ENCODE data around the gene PCDH9.

The PCDH9 gene

DNA sequence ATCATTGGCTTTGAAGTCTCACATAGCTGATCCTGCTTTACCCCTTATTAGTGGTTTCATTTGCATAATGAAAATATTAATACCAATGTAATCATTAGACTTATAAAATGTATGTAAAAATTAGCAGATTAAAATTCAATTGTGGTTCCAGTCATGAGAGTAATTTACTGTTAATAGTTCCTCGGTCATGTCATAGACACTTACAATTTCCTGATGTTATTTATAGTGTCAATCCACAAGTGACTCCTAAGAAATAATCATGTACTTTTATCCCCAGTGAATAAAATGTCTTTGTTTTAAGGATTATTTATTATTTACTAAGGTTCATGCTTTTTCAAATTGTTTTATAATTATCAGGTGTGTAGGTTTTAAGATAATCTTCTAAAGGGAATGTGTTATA is 138.5 kb downstream of the PCDH9 start:
- Histone ChIP-seq H3K9me3 (ENCODE audit: insufficient read depth, low read length) (no peaks in the 10 kb centered on the region), H3K27ac (ENCODE audit: low read depth, low read length) (no peak overlapping the region), H3K9ac (ENCODE audit: low read length) (no peak overlapping the region), H3K36me3 (ENCODE audit: low read length) (no peaks in the 10 kb centered on the region), H3K4me3 (ENCODE audit: insufficient read depth, low read length, poor library complexity, severe bottlenecking) (no peak overlapping the region), H3K9me2 (replicated peaks; ENCODE audit: insufficient read depth, low read length) (no peaks in the 10 kb centered on the region), H2AFZ (ENCODE audit: low read depth, low read length, severe bottlenecking) (no peak overlapping the region), H3F3A (ENCODE audit: insufficient read depth) (no peaks in the 10 kb centered on the region), H4K20me1 (ENCODE audit: low read depth, low read length) (no peaks in the 10 kb centered on the region), H3K4me2 (ENCODE audit: low read depth, low read length, poor library complexity, severe bottlenecking) (no peak overlapping the region), H3K79me2 (ENCODE audit: insufficient read depth, low read length) (no peaks in the 10 kb centered on the region), H3K27me3 (ENCODE audit: low read length) (no peaks in the 10 kb centered on the region)
- no peak for TF ChIP-seq EZH2phosphoT487 (conservative IDR thresholded peaks at IDR 0.05; ENCODE audit: low read length)
- TF ChIP-seq, protein P1, sequence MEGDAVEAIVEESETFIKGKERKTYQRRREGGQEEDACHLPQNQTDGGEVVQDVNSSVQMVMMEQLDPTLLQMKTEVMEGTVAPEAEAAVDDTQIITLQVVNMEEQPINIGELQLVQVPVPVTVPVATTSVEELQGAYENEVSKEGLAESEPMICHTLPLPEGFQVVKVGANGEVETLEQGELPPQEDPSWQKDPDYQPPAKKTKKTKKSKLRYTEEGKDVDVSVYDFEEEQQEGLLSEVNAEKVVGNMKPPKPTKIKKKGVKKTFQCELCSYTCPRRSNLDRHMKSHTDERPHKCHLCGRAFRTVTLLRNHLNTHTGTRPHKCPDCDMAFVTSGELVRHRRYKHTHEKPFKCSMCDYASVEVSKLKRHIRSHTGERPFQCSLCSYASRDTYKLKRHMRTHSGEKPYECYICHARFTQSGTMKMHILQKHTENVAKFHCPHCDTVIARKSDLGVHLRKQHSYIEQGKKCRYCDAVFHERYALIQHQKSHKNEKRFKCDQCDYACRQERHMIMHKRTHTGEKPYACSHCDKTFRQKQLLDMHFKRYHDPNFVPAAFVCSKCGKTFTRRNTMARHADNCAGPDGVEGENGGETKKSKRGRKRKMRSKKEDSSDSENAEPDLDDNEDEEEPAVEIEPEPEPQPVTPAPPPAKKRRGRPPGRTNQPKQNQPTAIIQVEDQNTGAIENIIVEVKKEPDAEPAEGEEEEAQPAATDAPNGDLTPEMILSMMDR (IDR thresholded peaks at IDR 0.05; ENCODE audit: insufficient read depth, low read length, poor library complexity, severe bottlenecking), result no peak

DNA sequence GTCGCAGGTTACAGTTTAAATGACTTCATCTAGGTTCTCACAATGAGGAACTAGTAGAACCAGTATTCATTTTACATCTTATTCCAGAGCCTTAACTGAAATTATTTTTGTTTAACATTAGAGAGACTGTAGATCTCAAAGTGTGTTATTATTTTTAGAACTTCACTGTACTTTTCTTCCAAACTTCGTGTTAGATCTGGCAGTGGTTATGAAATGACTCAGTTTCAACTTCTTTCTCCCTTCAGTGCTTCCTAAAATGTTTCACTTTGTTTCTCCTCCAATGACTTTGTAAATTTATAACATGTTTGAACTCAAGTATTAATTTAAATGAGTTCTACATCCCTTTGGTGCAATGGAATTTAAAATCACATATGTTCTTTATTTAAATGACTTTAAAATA is 139.3 kb downstream of the PCDH9 start:
- Histone ChIP-seq H3K36me3 (ENCODE audit: low read length) (no peaks in the 10 kb centered on the region), H3K79me2 (ENCODE audit: insufficient read depth, low read length) (no peaks in the 10 kb centered on the region), H3K27ac (ENCODE audit: low read depth, low read length) (no peak overlapping the region), H3K4me2 (ENCODE audit: low read depth, low read length, poor library complexity, severe bottlenecking) (no peak overlapping the region), H2AFZ (ENCODE audit: low read depth, low read length, severe bottlenecking) (peak overlapping the region; percentile 68), H3F3A (ENCODE audit: insufficient read depth) (no peaks in the 10 kb centered on the region), H4K20me1 (ENCODE audit: low read depth, low read length) (no peaks in the 10 kb centered on the region), H3K9me2 (replicated peaks; ENCODE audit: insufficient read depth, low read length) (no peaks in the 10 kb centered on the region), H3K4me3 (ENCODE audit: insufficient read depth, low read length, poor library complexity, severe bottlenecking) (no peak overlapping the region), H3K9ac (ENCODE audit: low read length) (no peak overlapping the region), H3K9me3 (ENCODE audit: insufficient read depth, low read length) (no peaks in the 10 kb centered on the region), H3K27me3 (ENCODE audit: low read length) (no peaks in the 10 kb centered on the region)
- TF ChIP-seq EZH2phosphoT487 (conservative IDR thresholded peaks at IDR 0.05; ENCODE audit: low read length), result no peak
- TF ChIP-seq, protein P1 (IDR thresholded peaks at IDR 0.05; ENCODE audit: insufficient read depth, low read length, poor library complexity, severe bottlenecking), result no peak

DNA sequence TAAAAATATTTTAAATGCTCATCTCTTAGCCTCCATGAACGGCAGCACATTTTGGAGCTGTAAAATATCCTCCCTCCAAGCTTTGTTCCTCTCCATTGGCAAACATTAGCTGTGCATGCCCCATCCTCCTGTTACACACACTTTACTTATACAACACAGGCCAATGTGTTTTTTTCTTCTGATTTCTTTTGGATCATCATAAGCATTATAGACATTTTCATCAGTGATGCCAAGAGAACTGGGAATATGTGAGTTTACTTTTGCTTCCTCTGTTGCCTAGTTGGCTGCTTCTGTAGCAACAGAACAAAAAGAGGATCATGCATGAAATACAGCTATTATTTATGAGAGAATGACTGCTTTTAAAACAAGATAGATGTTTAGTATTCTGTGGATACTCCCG is 142.6 kb downstream of the PCDH9 start:
- no peaks in the 10 kb centered on the region for H3K9me3 ChIP-seq (ENCODE audit: insufficient read depth, low read length)
- no peaks in the 10 kb centered on the region for H3K79me2 ChIP-seq (ENCODE audit: insufficient read depth, low read length)
- no peak overlapping the region for H3K9ac ChIP-seq (ENCODE audit: low read length)
- H3K27ac ChIP-seq (ENCODE audit: low read depth, low read length), result no peak overlapping the region
- H3K4me2 ChIP-seq (ENCODE audit: low read depth, low read length, poor library complexity, severe bottlenecking), result no peak overlapping the region
- no peaks in the 10 kb centered on the region for H3K36me3 ChIP-seq (ENCODE audit: low read length)
- H3K9me2 ChIP-seq (replicated peaks; ENCODE audit: insufficient read depth, low read length), result no peaks in the 10 kb centered on the region
- H4K20me1 ChIP-seq (ENCODE audit: low read depth, low read length), result no peaks in the 10 kb centered on the region
- H2AFZ ChIP-seq (ENCODE audit: low read depth, low read length, severe bottlenecking), result peak overlapping the region; percentile 2
- H3K4me3 ChIP-seq (ENCODE audit: insufficient read depth, low read length, poor library complexity, severe bottlenecking), result no peak overlapping the region
- H3F3A ChIP-seq (ENCODE audit: insufficient read depth), result no peaks in the 10 kb centered on the region
- H3K27me3 ChIP-seq (ENCODE audit: low read length), result no peaks in the 10 kb centered on the region
- no peak for TF ChIP-seq EZH2phosphoT487 (conservative IDR thresholded peaks at IDR 0.05; ENCODE audit: low read length)
- TF ChIP-seq, protein P1 (IDR thresholded peaks at IDR 0.05; ENCODE audit: insufficient read depth, low read length, poor library complexity, severe bottlenecking), result no peak

All from SU-DHL-6 (cell line).